HEK293 (cell line): ENCODE results near the gene TMEM260.

Experiments used
- GLIS1 ChIP-seq: fragments of 450-650 bp; formaldehyde crosslinking; IDR thresholded peaks from 2 replicates; pipeline ENCODE4 v1.5.1; 2016; ENCODE audit warnings: missing biosample characterization, missing genetic modification characterization
- IKZF3 ChIP-seq: fragments of 450-650 bp; IDR thresholded peaks from 2 replicates; pipeline ENCODE4 v1.5.0; 2018; ENCODE audit warnings: missing biosample characterization, mild to moderate bottlenecking, missing genetic modification characterization, moderate library complexity
- OSR2 ChIP-seq: fragments of 450-650 bp; formaldehyde crosslinking; IDR thresholded peaks from 2 replicates; pipeline ENCODE4 v1.5.1; 2016; ENCODE audit warnings: missing biosample characterization, missing genetic modification characterization
- PRDM1 ChIP-seq: fragments of 450-650 bp; formaldehyde crosslinking; IDR thresholded peaks from 2 replicates; pipeline ENCODE4; 2016; ENCODE audit warnings: missing biosample characterization, missing genetic modification characterization
- SP7 ChIP-seq: fragments of 450-650 bp; formaldehyde crosslinking; IDR thresholded peaks from 2 replicates; pipeline ENCODE4 v1.5.1; 2016; ENCODE audit warnings: missing biosample characterization, missing genetic modification characterization
- ZBTB21 ChIP-seq: fragments of 450-650 bp; formaldehyde crosslinking; IDR thresholded peaks from 2 replicates; pipeline ENCODE4 v1.5.1; 2017; ENCODE audit warnings: missing biosample characterization, missing genetic modification characterization
- ZBTB8A ChIP-seq: fragments of 450-650 bp; formaldehyde crosslinking; IDR thresholded peaks from 2 replicates; pipeline ENCODE4 v1.5.1; 2016; ENCODE audit warnings: missing biosample characterization, missing genetic modification characterization
- ZFP69B ChIP-seq: fragments of 450-650 bp; formaldehyde crosslinking; IDR thresholded peaks from 2 replicates; pipeline ENCODE4 v1.5.1; 2016; ENCODE audit warnings: missing biosample characterization, missing genetic modification characterization
- ZNF132 ChIP-seq: fragments of 450-650 bp; formaldehyde crosslinking; IDR thresholded peaks from 2 replicates; pipeline ENCODE4 v1.5.1; 2017; ENCODE audit warnings: missing biosample characterization, missing genetic modification characterization, borderline replicate concordance
- ZNF2 ChIP-seq: fragments of 450-650 bp; formaldehyde crosslinking; IDR thresholded peaks from 2 replicates; pipeline ENCODE4 v1.5.1; 2016; ENCODE audit warnings: missing biosample characterization, missing genetic modification characterization
- ZNF239 ChIP-seq: fragments of 450-650 bp; formaldehyde crosslinking; IDR thresholded peaks from 2 replicates; pipeline ENCODE4 v1.5.1; 2016; ENCODE audit warnings: missing biosample characterization, missing genetic modification characterization
- ZNF24 ChIP-seq: fragments of 450-650 bp; formaldehyde crosslinking; IDR thresholded peaks from 2 replicates; pipeline ENCODE4 v1.5.1; 2016; ENCODE audit warnings: missing biosample characterization, missing genetic modification characterization
- ZNF302 ChIP-seq: fragments of 450-650 bp; formaldehyde crosslinking; IDR thresholded peaks from 2 replicates; pipeline ENCODE4 v1.5.1; 2016; ENCODE audit warnings: missing biosample characterization, missing genetic modification characterization, low read depth
- ZNF366 ChIP-seq: fragments of 450-650 bp; formaldehyde crosslinking; conservative IDR thresholded peaks from 2 replicates; pipeline ENCODE4 v1.5.1; 2016; ENCODE audit warnings: missing biosample characterization, missing genetic modification characterization
- ZNF394 ChIP-seq: fragments of 450-650 bp; formaldehyde crosslinking; IDR thresholded peaks from 2 replicates; pipeline ENCODE4 v1.5.1; 2016; ENCODE audit warnings: missing biosample characterization, missing genetic modification characterization, mild to moderate bottlenecking, moderate library complexity, borderline replicate concordance
- ZNF473 ChIP-seq: fragments of 450-650 bp; formaldehyde crosslinking; IDR thresholded peaks from 2 replicates; pipeline ENCODE4 v1.5.1; 2017; ENCODE audit warnings: missing biosample characterization, missing genetic modification characterization
- ZNF558 ChIP-seq: fragments of 450-650 bp; formaldehyde crosslinking; IDR thresholded peaks from 2 replicates; pipeline ENCODE4 v1.5.1; 2016; ENCODE audit warnings: missing biosample characterization, missing genetic modification characterization
- ZNF623 ChIP-seq: fragments of 450-650 bp; formaldehyde crosslinking; IDR thresholded peaks from 2 replicates; pipeline ENCODE4 v1.5.1; 2016; ENCODE audit warnings: missing biosample characterization, missing genetic modification characterization
- ZNF629 ChIP-seq: fragments of 450-650 bp; formaldehyde crosslinking; IDR thresholded peaks from 2 replicates; pipeline ENCODE4 v1.5.1; 2017; ENCODE audit warnings: missing biosample characterization, missing genetic modification characterization
- ZNF664 ChIP-seq: fragments of 450-650 bp; formaldehyde crosslinking; IDR thresholded peaks from 2 replicates; pipeline ENCODE4 v1.5.1; 2016; ENCODE audit warnings: missing biosample characterization, missing genetic modification characterization
- ZNF707 ChIP-seq: fragments of 450-650 bp; formaldehyde crosslinking; IDR thresholded peaks from 2 replicates; pipeline ENCODE4 v1.5.1; 2016; ENCODE audit warnings: missing biosample characterization, missing genetic modification characterization
- ZNF777 ChIP-seq: fragments of 450-650 bp; formaldehyde crosslinking; IDR thresholded peaks from 2 replicates; pipeline ENCODE4 v1.5.1; 2017; ENCODE audit warnings: missing biosample characterization, missing genetic modification characterization, borderline replicate concordance
- ZSCAN30 ChIP-seq: fragments of 450-650 bp; IDR thresholded peaks from 2 replicates; pipeline ENCODE4 v1.5.1; 2018; ENCODE audit warnings: missing biosample characterization, mild to moderate bottlenecking, missing genetic modification characterization, moderate library complexity
- ZXDB ChIP-seq: fragments of 450-650 bp; formaldehyde crosslinking; IDR thresholded peaks from 2 replicates; pipeline ENCODE4 v1.5.1; 2016; ENCODE audit warnings: missing biosample characterization, missing genetic modification characterization
- TF ChIP-seq, protein P1 (sequence below): fragments of 450-650 bp; formaldehyde crosslinking; IDR thresholded peaks from 2 replicates; pipeline ENCODE4 v1.5.1; 2016; ENCODE audit warnings: missing biosample characterization, missing genetic modification characterization
- TF ChIP-seq, protein P2 (sequence below): fragments of 450-650 bp; formaldehyde crosslinking; IDR thresholded peaks from 2 replicates; pipeline ENCODE4 v1.5.1; 2016; ENCODE audit warnings: missing biosample characterization, missing genetic modification characterization
- TF ChIP-seq, protein P3 (sequence below): fragments of 450-650 bp; formaldehyde crosslinking; IDR thresholded peaks from 2 replicates; pipeline ENCODE4 v1.5.1; 2016; ENCODE audit warnings: missing biosample characterization, missing genetic modification characterization
- TF ChIP-seq, protein P4 (sequence below): fragments of 450-650 bp; formaldehyde crosslinking; IDR thresholded peaks from 2 replicates; pipeline ENCODE4 v1.5.1; 2017; ENCODE audit warnings: missing biosample characterization, missing genetic modification characterization

The TMEM260 gene

DNA sequence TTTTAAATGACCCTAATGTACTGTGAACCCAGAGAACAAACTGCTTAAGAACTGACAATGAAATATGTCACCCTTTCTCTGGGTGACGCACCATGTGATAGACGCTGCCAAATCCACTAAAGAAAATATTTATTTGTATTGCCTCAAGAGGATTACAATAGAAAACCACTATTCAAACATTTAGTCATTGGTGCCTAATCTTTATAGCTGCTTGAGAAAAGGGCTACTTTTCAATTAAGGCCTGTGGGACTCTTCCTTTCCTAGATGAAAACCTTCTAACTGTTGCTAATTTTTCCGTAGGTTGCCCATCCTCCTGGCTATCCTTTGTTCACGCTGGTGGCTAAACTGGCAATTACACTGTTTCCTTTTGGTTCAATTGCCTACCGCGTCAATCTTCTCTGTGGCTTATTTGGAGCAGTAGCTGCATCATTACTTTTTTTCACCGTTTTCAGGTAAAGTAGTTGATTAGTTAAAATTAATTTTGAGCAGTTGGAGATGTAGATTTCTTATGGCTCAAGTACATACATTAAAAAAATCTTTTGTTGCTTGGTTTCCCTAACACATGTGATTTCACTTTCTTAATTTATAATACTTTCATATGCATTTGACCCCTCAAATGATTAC is 6.0 kb downstream of the TMEM260 start (continued):
- TF ChIP-seq, protein P1, sequence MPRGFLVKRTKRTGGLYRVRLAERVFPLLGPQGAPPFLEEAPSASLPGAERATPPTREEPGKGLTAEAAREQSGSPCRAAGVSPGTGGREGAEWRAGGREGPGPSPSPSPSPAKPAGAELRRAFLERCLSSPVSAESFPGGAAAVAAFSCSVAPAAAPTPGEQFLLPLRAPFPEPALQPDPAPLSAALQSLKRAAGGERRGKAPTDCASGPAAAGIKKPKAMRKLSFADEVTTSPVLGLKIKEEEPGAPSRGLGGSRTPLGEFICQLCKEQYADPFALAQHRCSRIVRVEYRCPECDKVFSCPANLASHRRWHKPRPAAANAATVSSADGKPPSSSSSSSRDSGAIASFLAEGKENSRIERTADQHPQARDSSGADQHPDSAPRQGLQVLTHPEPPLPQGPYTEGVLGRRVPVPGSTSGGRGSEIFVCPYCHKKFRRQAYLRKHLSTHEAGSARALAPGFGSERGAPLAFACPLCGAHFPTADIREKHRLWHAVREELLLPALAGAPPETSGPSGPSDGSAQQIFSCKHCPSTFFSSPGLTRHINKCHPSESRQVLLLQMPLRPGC (tag by site-specific recombination): peak; percentile 81
- TF ChIP-seq ZFP69B (tag by site-specific recombination): 0 out of 2 replicates have a peak, but pooled peaks have one; percentile 21
- TF ChIP-seq ZNF302 (tag by site-specific recombination): no peak
- peak; percentile 6; the same call in 1 of the 2 replicates for TF ChIP-seq ZNF623 (tag by site-specific recombination)
- TF ChIP-seq ZXDB (tag by site-specific recombination): peak; percentile 90
- peak; percentile 96 for TF ChIP-seq OSR2 (tag by site-specific recombination)
- peak; percentile 31; the same call in 1 of the 2 replicates for TF ChIP-seq ZBTB8A (tag by site-specific recombination)
- TF ChIP-seq, protein P2, sequence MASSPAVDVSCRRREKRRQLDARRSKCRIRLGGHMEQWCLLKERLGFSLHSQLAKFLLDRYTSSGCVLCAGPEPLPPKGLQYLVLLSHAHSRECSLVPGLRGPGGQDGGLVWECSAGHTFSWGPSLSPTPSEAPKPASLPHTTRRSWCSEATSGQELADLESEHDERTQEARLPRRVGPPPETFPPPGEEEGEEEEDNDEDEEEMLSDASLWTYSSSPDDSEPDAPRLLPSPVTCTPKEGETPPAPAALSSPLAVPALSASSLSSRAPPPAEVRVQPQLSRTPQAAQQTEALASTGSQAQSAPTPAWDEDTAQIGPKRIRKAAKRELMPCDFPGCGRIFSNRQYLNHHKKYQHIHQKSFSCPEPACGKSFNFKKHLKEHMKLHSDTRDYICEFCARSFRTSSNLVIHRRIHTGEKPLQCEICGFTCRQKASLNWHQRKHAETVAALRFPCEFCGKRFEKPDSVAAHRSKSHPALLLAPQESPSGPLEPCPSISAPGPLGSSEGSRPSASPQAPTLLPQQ (tag by site-specific recombination): peak; percentile 14; the same call in 1 of the 2 replicates
- TF ChIP-seq ZNF777: no peak
- TF ChIP-seq ZNF366: peak; percentile 92
- TF ChIP-seq, protein P3, sequence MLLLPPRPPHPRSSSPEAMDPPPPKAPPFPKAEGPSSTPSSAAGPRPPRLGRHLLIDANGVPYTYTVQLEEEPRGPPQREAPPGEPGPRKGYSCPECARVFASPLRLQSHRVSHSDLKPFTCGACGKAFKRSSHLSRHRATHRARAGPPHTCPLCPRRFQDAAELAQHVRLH (tag by site-specific recombination): no peak
- TF ChIP-seq ZNF473 (tag by site-specific recombination): no peak
- 0 out of 2 replicates have a peak, but pooled peaks have one; percentile 45 for TF ChIP-seq ZSCAN30 (tag by site-specific recombination)
- TF ChIP-seq ZNF24 (tag by site-specific recombination): peak; percentile 66; the same call in 1 of the 2 replicates
- TF ChIP-seq ZNF664 (tag by site-specific recombination): peak; percentile 99
- peak; percentile 98 for TF ChIP-seq SP7 (tag by site-specific recombination)
- TF ChIP-seq ZNF629 (tag by site-specific recombination): peak; percentile 93
- no peak for TF ChIP-seq ZNF239 (tag by site-specific recombination)
- TF ChIP-seq, protein P4, sequence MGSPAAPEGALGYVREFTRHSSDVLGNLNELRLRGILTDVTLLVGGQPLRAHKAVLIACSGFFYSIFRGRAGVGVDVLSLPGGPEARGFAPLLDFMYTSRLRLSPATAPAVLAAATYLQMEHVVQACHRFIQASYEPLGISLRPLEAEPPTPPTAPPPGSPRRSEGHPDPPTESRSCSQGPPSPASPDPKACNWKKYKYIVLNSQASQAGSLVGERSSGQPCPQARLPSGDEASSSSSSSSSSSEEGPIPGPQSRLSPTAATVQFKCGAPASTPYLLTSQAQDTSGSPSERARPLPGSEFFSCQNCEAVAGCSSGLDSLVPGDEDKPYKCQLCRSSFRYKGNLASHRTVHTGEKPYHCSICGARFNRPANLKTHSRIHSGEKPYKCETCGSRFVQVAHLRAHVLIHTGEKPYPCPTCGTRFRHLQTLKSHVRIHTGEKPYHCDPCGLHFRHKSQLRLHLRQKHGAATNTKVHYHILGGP (tag by site-specific recombination): peak; percentile 55; the same call in 1 of the 2 replicates
- 0 out of 2 replicates have a peak, but pooled peaks have one; percentile 25 for TF ChIP-seq ZNF2 (tag by site-specific recombination)
- TF ChIP-seq ZNF394 (tag by site-specific recombination): peak; percentile 47; the same call in 1 of the 2 replicates
- 0 out of 2 replicates have a peak, but pooled peaks have one; percentile 34 for TF ChIP-seq ZNF558
- TF ChIP-seq PRDM1: peak; percentile 58; the same call in 1 of the 2 replicates
- TF ChIP-seq ZBTB21 (tag by site-specific recombination): peak; percentile 56; the same call in 1 of the 2 replicates
- TF ChIP-seq GLIS1 (tag by site-specific recombination): peak; percentile 30; the same call in 1 of the 2 replicates
- no peak for TF ChIP-seq ZNF707
- peak; percentile 71 for TF ChIP-seq IKZF3 (tag by site-specific recombination)
- no peak for TF ChIP-seq ZNF132
